ENCODE data around the gene FGFR3. TPM values are rescaled to one million over a fixed set of nuclear protein-coding genes. Genes with fewer than 3 reads are reported as not detected.
"Not testable (repeated sequence)": the region's sequence is repeated elsewhere in the genome, so short reads cannot be mapped to it uniquely, and the experiment has no call there.

FGFR3 gene
- polyA plus RNA-seq, 1 of the 3 experiments (the other 2 are of a cell fraction), result 1.1 TPM

DNA sequence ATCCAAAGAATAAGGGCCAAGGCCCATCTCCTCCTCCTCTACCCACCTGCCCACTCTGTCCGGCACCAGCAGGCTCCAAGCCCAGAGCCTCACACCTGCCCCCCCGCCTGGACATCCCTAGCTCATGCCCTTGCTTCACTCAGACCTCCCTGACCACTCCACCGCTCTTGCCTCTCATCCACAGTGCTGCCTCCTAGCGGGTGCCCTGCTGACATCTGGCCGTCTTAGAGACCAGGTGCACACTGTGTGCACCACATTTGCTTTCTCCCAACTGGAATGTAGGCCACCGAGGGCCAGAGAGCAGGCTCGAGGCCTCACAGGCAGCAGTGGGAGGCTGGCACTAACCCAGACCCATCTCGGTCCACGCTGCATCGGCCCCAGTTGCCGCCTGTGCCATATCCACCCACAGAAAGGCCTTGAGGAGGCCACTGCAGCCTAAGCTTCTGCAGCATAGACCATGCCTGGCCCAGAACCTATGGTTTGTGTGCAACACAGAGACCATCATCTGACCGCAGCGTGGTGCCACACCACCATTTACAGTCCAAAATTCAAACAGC is 49.3 kb downstream of the FGFR3 start:
- CTCF ChIA-PET, result interaction anchor here (0.6 to 0.7 kb wide), 2 partner anchors 48 to 83 kb away, joined by 3 read pairs; no protein-coding TSS in a partner anchor
- H3K27me3 ChIP-seq (ENCODE audit: insufficient read depth), result no peaks in the 10 kb centered on the region
- H3K4me3 ChIP-seq (ENCODE audit: low read depth in 2 of 2, low read length in 1 of 2), result no peak overlapping the region
- WGBS (ENCODE audit: low lambda C conversion rate), result 93% methylated on average over 8 of the region's 13 CpGs
- H3F3A ChIP-seq (replicated peaks; ENCODE audit: insufficient read depth), result no peaks in the 10 kb centered on the region
- no peak for DNase-seq
- H3K4me2 ChIP-seq, result no peak overlapping the region
- POLR2A ChIA-PET, result no interaction called here
- H3K9me3 ChIP-seq, result no peaks in the 10 kb centered on the region
- H3K36me3 ChIP-seq (replicated peaks in 1 of 2; ENCODE audit: control insufficient read depth in 1 of 2, insufficient read depth in 2 of 2, low read length in 1 of 2), result peaks cover 31 to 43% of the 10 kb centered on the region in 2 experiments
- no peaks in the 10 kb centered on the region for H3K9me2 ChIP-seq
- no peak overlapping the region for H3K9ac ChIP-seq
- no peak overlapping the region for H3K27ac ChIP-seq (ENCODE audit: low read depth in 2 of 2, low read length in 1 of 2)
- peaks cover 8% of the 10 kb centered on the region; the same call in 1 of the 2 replicates for H4K20me1 ChIP-seq (ENCODE audit: insufficient read depth)
- peaks cover 62% of the 10 kb centered on the region for H3K79me2 ChIP-seq (ENCODE audit: insufficient read depth)
- H2AFZ ChIP-seq (ENCODE audit: low read depth), result no peak overlapping the region
- H3K4me1 ChIP-seq (ENCODE audit: control insufficient read depth in 1 of 2, insufficient read depth in 2 of 2, low read depth in 1 of 2, low read length in 1 of 2), result no peaks in the 10 kb centered on the region
- TF ChIP-seq RCOR1 (IDR thresholded peaks at IDR 0.05; ENCODE audit: low read length), result no peak
- no peak for TF ChIP-seq JUND (IDR thresholded peaks at IDR 0.05)
- no peak for TF ChIP-seq FOXJ3 (CRISPR knock-in tag; IDR thresholded peaks at IDR 0.05)
- no peak for TF ChIP-seq PBX3 (IDR thresholded peaks at IDR 0.05)
- TF ChIP-seq GABPA (IDR thresholded peaks at IDR 0.05; ENCODE audit: low read depth), result no peak
- no peak for TF ChIP-seq NRF1 (IDR thresholded peaks at IDR 0.05; ENCODE audit: low read depth, low read length)

DNA sequence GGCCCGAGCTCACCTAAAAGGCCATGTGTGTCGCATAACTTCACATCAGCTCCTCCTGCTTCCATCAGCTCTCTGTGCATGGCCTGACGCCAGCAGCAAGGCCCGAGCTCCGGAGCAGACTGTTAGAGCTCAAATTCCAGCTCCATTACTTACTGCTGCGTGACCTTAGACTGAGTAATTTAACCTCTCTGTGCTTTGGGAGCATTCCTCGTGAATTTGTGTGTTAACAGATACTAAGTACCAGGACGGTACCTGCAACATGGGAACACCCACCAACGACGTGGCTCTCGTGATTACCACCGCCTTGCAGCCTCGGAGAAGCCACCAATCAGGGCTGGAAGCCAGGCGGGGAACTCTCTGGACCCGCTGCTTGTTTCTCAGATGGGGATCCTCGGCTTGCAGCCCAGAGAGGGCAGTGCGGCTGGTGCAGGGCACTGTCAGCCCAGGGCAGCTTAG is 49.9 kb downstream of the FGFR3 start:
- ChIA-PET CTCF (interaction anchor here (0.6 to 0.7 kb wide), 2 partner anchors 48 to 84 kb away, joined by 3 read pairs; no protein-coding TSS in a partner anchor), POLR2A (no interaction called here)
- H3K4me1 ChIP-seq (ENCODE audit: control insufficient read depth in 1 of 2, insufficient read depth in 2 of 2, low read depth in 1 of 2, low read length in 1 of 2), result no peaks in the 10 kb centered on the region
- H3K4me3 ChIP-seq (ENCODE audit: low read depth in 2 of 2, low read length in 1 of 2), result no peak overlapping the region
- peaks cover 63% of the 10 kb centered on the region for H3K79me2 ChIP-seq (ENCODE audit: insufficient read depth)
- H3K36me3 ChIP-seq (replicated peaks in 1 of 2; ENCODE audit: control insufficient read depth in 1 of 2, insufficient read depth in 2 of 2, low read length in 1 of 2), result peaks cover 31 to 39% of the 10 kb centered on the region in 2 experiments
- H3K27me3 ChIP-seq (ENCODE audit: insufficient read depth), result no peaks in the 10 kb centered on the region
- DNase-seq, result no peak
- H3K4me2 ChIP-seq, result no peak overlapping the region
- no peak overlapping the region for H2AFZ ChIP-seq (ENCODE audit: low read depth)
- no peaks in the 10 kb centered on the region for H3F3A ChIP-seq (replicated peaks; ENCODE audit: insufficient read depth)
- H3K9me2 ChIP-seq, result no peaks in the 10 kb centered on the region
- H3K9ac ChIP-seq, result no peak overlapping the region
- 76% methylated on average over 14 of the region's 17 CpGs for WGBS (ENCODE audit: low lambda C conversion rate)
- TF ChIP-seq NRF1 (IDR thresholded peaks at IDR 0.05; ENCODE audit: low read depth, low read length) (no peak), FOSL2 (IDR thresholded peaks at IDR 0.05; ENCODE audit: borderline replicate concordance, low read depth) (peak; percentile 25; the same call in 1 of the 2 replicates), NFIC (IDR thresholded peaks at IDR 0.05; ENCODE audit: borderline replicate concordance) (peak; percentile 43; the same call in 1 of the 2 replicates)
- peaks cover 8% of the 10 kb centered on the region; the same call in 1 of the 2 replicates for H4K20me1 ChIP-seq (ENCODE audit: insufficient read depth)
- H3K9me3 ChIP-seq, result no peaks in the 10 kb centered on the region
- H3K27ac ChIP-seq (ENCODE audit: low read depth in 2 of 2, low read length in 1 of 2), result no peak overlapping the region

DNA sequence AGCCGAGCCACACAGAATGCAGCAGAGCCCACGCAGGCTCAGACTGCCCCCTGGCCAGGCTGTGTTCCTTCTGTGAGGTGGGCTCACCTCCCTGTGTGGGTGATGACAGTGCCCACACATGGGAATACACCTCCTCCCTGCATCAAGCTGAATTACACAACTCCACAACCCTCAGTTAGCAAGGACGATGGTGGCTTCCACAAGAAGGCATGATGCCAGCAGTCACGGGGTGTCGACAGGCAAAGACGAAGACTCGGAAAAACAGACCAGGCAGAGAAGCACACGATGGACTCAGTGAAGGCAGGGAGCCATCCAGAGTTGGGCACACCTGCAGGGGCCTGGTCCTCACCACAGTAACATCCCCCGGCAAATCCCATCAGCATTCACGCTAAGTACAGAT is 50.8 kb downstream of the FGFR3 start:
- Histone ChIP-seq H3K36me3 (replicated peaks in 1 of 2; ENCODE audit: control insufficient read depth in 1 of 2, insufficient read depth in 2 of 2, low read length in 1 of 2) (peaks cover 26 to 35% of the 10 kb centered on the region in 2 experiments), H3K9ac (no peak overlapping the region), H3F3A (replicated peaks; ENCODE audit: insufficient read depth) (peaks cover 3% of the 10 kb centered on the region), H4K20me1 (ENCODE audit: insufficient read depth) (peaks cover 10% of the 10 kb centered on the region; the same call in 1 of the 2 replicates), H3K4me2 (no peak overlapping the region), H3K9me2 (no peaks in the 10 kb centered on the region), H3K9me3 (no peaks in the 10 kb centered on the region), H3K79me2 (ENCODE audit: insufficient read depth) (peaks cover 66% of the 10 kb centered on the region), H3K27me3 (ENCODE audit: insufficient read depth) (no peaks in the 10 kb centered on the region), H3K4me3 (ENCODE audit: low read depth in 2 of 2, low read length in 1 of 2) (no peak overlapping the region), H3K4me1 (ENCODE audit: control insufficient read depth in 1 of 2, insufficient read depth in 2 of 2, low read depth in 1 of 2, low read length in 1 of 2) (no peaks in the 10 kb centered on the region), H3K27ac (ENCODE audit: low read depth in 2 of 2, low read length in 1 of 2) (no peak overlapping the region), H2AFZ (ENCODE audit: low read depth) (no peak overlapping the region)
- TF ChIP-seq FOXM1 (IDR thresholded peaks at IDR 0.05; ENCODE audit: low read depth), result no peak
- no peak for TF ChIP-seq EP300 (IDR thresholded peaks at IDR 0.05; ENCODE audit: borderline replicate concordance in 1 of 2, low read depth in 1 of 2, low read length in 1 of 2)
- POLR2A ChIA-PET, result no interaction called here
- WGBS (ENCODE audit: low lambda C conversion rate), result 86% methylated on average over 9 of the region's 10 CpGs
- CTCF ChIA-PET, result interaction anchor here (1.0 to 1.5 kb wide), 2 partner anchors 55 to 117 kb away, joined by 3 read pairs; no protein-coding TSS in a partner anchor
- no peak for DNase-seq

DNA sequence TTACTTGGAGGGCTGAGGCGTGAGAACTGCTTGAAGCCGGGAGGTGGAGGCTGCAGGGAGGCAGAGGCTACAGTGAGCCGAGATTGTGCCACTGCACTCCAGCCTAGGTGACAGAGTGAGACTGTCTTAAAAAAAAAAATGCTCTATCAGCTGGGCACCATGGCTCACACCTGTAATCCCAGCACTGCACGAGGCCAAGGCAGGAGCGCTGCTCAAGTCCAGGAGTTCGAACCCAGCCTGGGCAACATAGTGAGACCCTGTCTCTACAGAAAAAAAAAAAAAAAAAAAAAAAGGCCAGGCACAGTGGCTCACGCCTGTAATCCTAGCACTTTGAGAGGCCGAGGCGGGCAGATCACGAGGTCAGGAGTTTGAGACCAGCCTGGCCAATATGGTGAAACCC is 51.5 kb downstream of the FGFR3 start:
- H2AFZ ChIP-seq (ENCODE audit: low read depth); H3K4me3 ChIP-seq (ENCODE audit: low read depth in 2 of 2, low read length in 1 of 2); DNase-seq; H3K4me2 ChIP-seq; POLR2A ChIA-PET; H3K9ac ChIP-seq; H3K27me3 ChIP-seq (ENCODE audit: insufficient read depth); H3K4me1 ChIP-seq (ENCODE audit: control insufficient read depth in 1 of 2, insufficient read depth in 2 of 2, low read depth in 1 of 2, low read length in 1 of 2); H3K27ac ChIP-seq (ENCODE audit: low read depth in 2 of 2, low read length in 1 of 2); H3K9me3 ChIP-seq; H3K9me2 ChIP-seq; H3F3A ChIP-seq (replicated peaks; ENCODE audit: insufficient read depth): not testable (repeated sequence)
- peaks cover 19 to 27% of the 10 kb centered on the region in 2 experiments for H3K36me3 ChIP-seq (replicated peaks in 1 of 2; ENCODE audit: control insufficient read depth in 1 of 2, insufficient read depth in 2 of 2, low read length in 1 of 2)
- CTCF ChIA-PET, result interaction anchor here (1.0 to 1.5 kb wide), 2 partner anchors 96 to 118 kb away, joined by 3 read pairs; no protein-coding TSS in a partner anchor
- H3K79me2 ChIP-seq (ENCODE audit: insufficient read depth), result peaks cover 69% of the 10 kb centered on the region
- WGBS (ENCODE audit: low lambda C conversion rate), result 96% methylated on average over 10 of the region's 10 CpGs
- H4K20me1 ChIP-seq (ENCODE audit: insufficient read depth), result peaks cover 17% of the 10 kb centered on the region

All from SK-N-SH (cell line).